ENCODE measurements around the gene MYMK.

DNA sequence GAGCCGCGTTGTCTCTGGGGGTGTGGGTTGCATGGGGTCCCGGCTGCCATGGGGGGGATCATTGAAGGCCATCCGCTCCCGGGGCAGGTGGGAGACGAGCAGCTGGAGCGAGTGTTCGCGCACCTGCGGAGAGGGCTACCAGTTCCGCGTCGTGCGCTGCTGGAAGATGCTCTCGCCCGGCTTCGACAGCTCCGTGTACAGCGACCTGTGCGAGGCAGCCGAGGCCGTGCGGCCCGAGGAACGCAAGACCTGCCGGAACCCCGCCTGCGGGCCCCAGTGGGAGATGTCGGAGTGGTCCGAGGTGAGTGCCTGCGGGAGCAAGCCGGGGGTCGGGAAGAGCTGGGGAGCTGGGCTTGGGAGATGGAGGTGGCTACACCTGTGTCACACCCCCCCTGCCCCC lies 43.4 kb upstream of the MYMK start:
- no peak for TF ChIP-seq YY1 (IDR thresholded peaks at IDR 0.05; ENCODE audit: insufficient read depth, insufficient read length)
- TF ChIP-seq ZNF274 (IDR thresholded peaks at IDR 0.05; ENCODE audit: low read depth, low read length), result no peak
- no peak for TF ChIP-seq SUZ12 (IDR thresholded peaks at IDR 0.05; ENCODE audit: extremely low read depth, insufficient read depth, insufficient read length)

Measured in NT2/D1 (cell line).